HepG2 (cell line): Measurements from ENCODE around the gene PKMYT1.

Source experiments
- CREBL2 ChIP-seq: sonication (generic); formaldehyde crosslinking; IDR thresholded peaks from 2 replicates; pipeline ENCODE4 v1.8.1; 2023; ENCODE audit warnings: missing genetic modification reagents, mild to moderate bottlenecking, borderline replicate concordance
- HBP1 ChIP-seq: IDR thresholded peaks from 2 replicates; pipeline ENCODE4 v1.6.1; 2016; ENCODE audit warnings: low read depth, control low read depth
- KAT2B ChIP-seq: fragments of 150-350 bp; IDR thresholded peaks from 2 replicates; pipeline ENCODE4 v1.6.1; 2014; ENCODE audit warnings: low read depth, low read length, borderline replicate concordance
- MAX ChIP-seq: IDR thresholded peaks from 2 replicates; pipeline ENCODE4 v1.6.1; 2012; ENCODE audit warnings: inconsistent platforms
- NCOA1 ChIP-seq: sonication (generic); formaldehyde crosslinking; IDR thresholded peaks from 2 replicates; pipeline ENCODE4 v1.9.0; 2021; ENCODE audit warnings: missing genetic modification reagents
- TCF7L2 ChIP-seq: IDR thresholded peaks from 2 replicates; pipeline ENCODE4 v1.6.1; 2011; ENCODE audit warnings: mild to moderate bottlenecking, low read depth, low read length, moderate library complexity
- ZBTB26 ChIP-seq: IDR thresholded peaks from 2 replicates; pipeline ENCODE4 v1.6.1; 2016; ENCODE audit warnings: missing compliant biosample characterization, missing genetic modification reagents, borderline replicate concordance

GRCh38 chr16:2954656-2955381, 25.4 kb downstream of the PKMYT1 start:
- TF ChIP-seq KAT2B: no peak
- TF ChIP-seq MAX: no peak
- no peak for TF ChIP-seq CREBL2 (CRISPR knock-in tag)
- TF ChIP-seq TCF7L2: no peak
- no peak for TF ChIP-seq NCOA1 (CRISPR knock-in tag)
- TF ChIP-seq ZBTB26 (CRISPR knock-in tag): no peak
- no peak for TF ChIP-seq HBP1
